ENCODE data around the gene AP1M1. TPM values are rescaled to one million over a fixed set of nuclear protein-coding genes. Genes with fewer than 3 reads are reported as not detected.

AP1M1 gene
- polyA plus RNA-seq, 3 donors from 2014 or later: 128 to 178 (median 173) TPM

- H3K4me1 Mint-ChIP-seq: peaks cover 5 to 6% of the 10 kb centered on the region in 2 donors
- H3K27ac Mint-ChIP-seq: no peak overlapping the region
- no peaks in the 10 kb centered on the region for H3K9me3 Mint-ChIP-seq
- peaks cover 0 to 2% (median 0%) of the 10 kb centered on the region in 3 donors for H3K27me3 Mint-ChIP-seq (ENCODE audit: low read depth in 3 of 3)
- H3K36me3 Mint-ChIP-seq: peaks cover 16 to 29% (median 16%) of the 10 kb centered on the region in 3 donors
- DNase-seq: no peak
- no peak overlapping the region for H3K4me3 Mint-ChIP-seq
Measured at GRCh38 chr19:16233836-16234551, 36.3 kb downstream of the AP1M1 start.

- Mint-ChIP-seq H3K36me3 (peaks cover 11 to 25% (median 12%) of the 10 kb centered on the region in 3 donors), H3K4me3 (no peak overlapping the region), H3K9me3 (no peaks in the 10 kb centered on the region), H3K27me3 (ENCODE audit: low read depth in 3 of 3) (peaks cover 0 to 2% (median 0%) of the 10 kb centered on the region in 3 donors), H3K27ac (no peak overlapping the region), H3K4me1 (peaks cover 6 to 7% of the 10 kb centered on the region in 2 donors)
- DNase-seq: no peak
Measured at GRCh38 chr19:16234552-16235445, 37.1 kb downstream of the AP1M1 start.

- Mint-ChIP-seq H3K4me1 (peaks cover 6 to 7% of the 10 kb centered on the region in 2 donors), H3K9me3 (no peaks in the 10 kb centered on the region), H3K36me3 (peaks cover 6 to 20% (median 10%) of the 10 kb centered on the region in 3 donors), H3K4me3 (no peak overlapping the region), H3K27me3 (ENCODE audit: low read depth in 3 of 3) (peaks cover 0 to 3% (median 2%) of the 10 kb centered on the region in 3 donors), H3K27ac (peak overlapping the region in 1 of 6 donors; percentile 2)
- no peak for DNase-seq
Measured at GRCh38 chr19:16235811-16236652, 38.3 kb downstream of the AP1M1 start.

GRCh38 chr19:16244091-16244490, 46.4 kb downstream of the AP1M1 start:
- Mint-ChIP-seq H3K27me3 (ENCODE audit: low read depth in 3 of 3) (peaks cover 0 to 3% (median 2%) of the 10 kb centered on the region in 3 donors), H3K4me3 (peak overlapping the region in 1 of 5 donors; percentile 8), H3K9me3 (no peaks in the 10 kb centered on the region), H3K27ac (no peak overlapping the region), H3K36me3 (no peaks in the 10 kb centered on the region), H3K4me1 (peaks cover 7 to 9% of the 10 kb centered on the region in 2 donors)
- DNase-seq: no peak

GRCh38 chr19:16247353-16248182, 49.9 kb downstream of the AP1M1 start:
- DNase-seq: peak; percentile 75 to 77 (median 76)
- H3K27ac Mint-ChIP-seq: peak overlapping the region in 5 of 6 donors; percentile 41 to 66 (median 56)
- H3K4me1 Mint-ChIP-seq: peaks cover 7% of the 10 kb centered on the region in 2 donors
- H3K9me3 Mint-ChIP-seq: no peaks in the 10 kb centered on the region
- H3K36me3 Mint-ChIP-seq: no peaks in the 10 kb centered on the region
- H3K27me3 Mint-ChIP-seq (ENCODE audit: low read depth in 3 of 3): peaks cover 0 to 2% (median 1%) of the 10 kb centered on the region in 3 donors
- H3K4me3 Mint-ChIP-seq: peak overlapping the region in 1 of 5 donors; percentile 61

- Mint-ChIP-seq H3K9me3 (no peaks in the 10 kb centered on the region), H3K36me3 (no peaks in the 10 kb centered on the region), H3K4me1 (peaks cover 7% of the 10 kb centered on the region in 2 donors), H3K27me3 (ENCODE audit: low read depth in 3 of 3) (peaks cover 0 to 2% (median 1%) of the 10 kb centered on the region in 3 donors), H3K4me3 (no peak overlapping the region), H3K27ac (no peak overlapping the region)
- DNase-seq: no peak
Measured at GRCh38 chr19:16248380-16249023, 50.8 kb downstream of the AP1M1 start.

- Mint-ChIP-seq H3K27ac (peak overlapping the region in 2 of 6 donors; percentile 18 to 37), H3K36me3 (no peaks in the 10 kb centered on the region), H3K9me3 (peaks cover 0 to under 1% (median 0%) of the 10 kb centered on the region in 6 donors), H3K27me3 (ENCODE audit: low read depth in 3 of 3) (peaks cover 0 to 2% (median 1%) of the 10 kb centered on the region in 3 donors), H3K4me1 (peaks cover 7% of the 10 kb centered on the region in 2 donors), H3K4me3 (no peak overlapping the region)
- no peak for DNase-seq
Measured at GRCh38 chr19:16249826-16250404, 52.2 kb downstream of the AP1M1 start.

- Mint-ChIP-seq H3K9me3 (peaks cover 0 to 1% (median 0%) of the 10 kb centered on the region in 6 donors), H3K27ac (no peak overlapping the region), H3K27me3 (ENCODE audit: low read depth in 3 of 3) (peaks cover 6% of the 10 kb centered on the region in 3 donors), H3K36me3 (no peaks in the 10 kb centered on the region), H3K4me1 (peaks cover 14 to 15% of the 10 kb centered on the region in 2 donors), H3K4me3 (no peak overlapping the region)
- DNase-seq: no peak
Measured at GRCh38 chr19:16252459-16253205, 54.9 kb downstream of the AP1M1 start.

- no peak for DNase-seq
- Mint-ChIP-seq H3K36me3 (no peaks in the 10 kb centered on the region), H3K9me3 (peaks cover 0 to 1% (median 0%) of the 10 kb centered on the region in 6 donors), H3K4me1 (peaks cover 24 to 26% of the 10 kb centered on the region in 2 donors), H3K27me3 (ENCODE audit: low read depth in 3 of 3) (peaks cover 6% of the 10 kb centered on the region in 3 donors), H3K27ac (peak overlapping the region in 2 of 6 donors; percentile 1 to 9), H3K4me3 (peak overlapping the region in 3 of 5 donors; percentile 1 to 27 (median 3))
Measured at GRCh38 chr19:16254851-16255408, 57.2 kb downstream of the AP1M1 start.

- Mint-ChIP-seq H3K4me1 (peaks cover 42 to 45% of the 10 kb centered on the region in 2 donors), H3K9me3 (peaks cover 0 to 1% (median 0%) of the 10 kb centered on the region in 6 donors), H3K36me3 (no peaks in the 10 kb centered on the region), H3K27ac (no peak overlapping the region), H3K4me3 (no peak overlapping the region), H3K27me3 (ENCODE audit: low read depth in 3 of 3) (peaks cover 6% of the 10 kb centered on the region in 3 donors)
- no peak for DNase-seq
Measured at GRCh38 chr19:16257509-16258002, 59.8 kb downstream of the AP1M1 start.

- Mint-ChIP-seq H3K27me3 (ENCODE audit: low read depth in 3 of 3) (peaks cover 6% of the 10 kb centered on the region in 3 donors), H3K4me1 (peaks cover 44 to 46% of the 10 kb centered on the region in 2 donors), H3K9me3 (peaks cover 0 to 1% (median 0%) of the 10 kb centered on the region in 6 donors), H3K36me3 (no peaks in the 10 kb centered on the region), H3K27ac (no peak overlapping the region), H3K4me3 (no peak overlapping the region)
- no peak for DNase-seq
Measured at GRCh38 chr19:16258440-16258903, 60.8 kb downstream of the AP1M1 start.
